Left lung (tissue), 10 donors: Measurements from ENCODE around the gene FBXW12. TPM values are rescaled to one million over a fixed set of nuclear protein-coding genes. Genes with fewer than 3 reads are reported as not detected.

Source experiments
- ATAC-seq: fragments of 200-7000 bp; cut with Tn5 transposase; one replicate; pipeline ENCODE4 v1.9.1; 2020; ENCODE audit warnings: moderate library complexity
- DNase-seq, 4 donors: peaks; one replicate each; pipeline ENCODE4 v3.0.0-alpha.2; 2013 to 2020
- H3K27ac ChIP-seq, 2 donors: fragments of 200-600 bp; sonication (generic) in 1 of 2; one replicate each; pipeline versions ENCODE4 v1.5.0 to v1.8.0; 2020 to 2021
- H3K27me3 ChIP-seq, 2 donors: fragments of 200-600 bp; sonication (generic) in 1 of 2; one replicate each; pipeline versions ENCODE4 v1.5.0 to v1.8.0; 2020 to 2021
- H3K36me3 ChIP-seq, 2 donors: fragments of 200-600 bp; sonication (generic) in 1 of 2; one replicate each; pipeline versions ENCODE4 v1.5.0 to v1.8.0; 2020 to 2021
- H3K4me1 ChIP-seq, 2 donors: fragments of 200-600 bp; one replicate each; pipeline ENCODE4 v1.8.0; 2021
- H3K4me3 ChIP-seq, 2 donors: fragments of 200-600 bp; sonication (generic) in 1 of 2; one replicate each; pipeline versions ENCODE4 v1.5.0 to v1.8.0; 2020 to 2021; ENCODE audit warnings: mild to moderate bottlenecking in 1 of 2
- H3K9me3 ChIP-seq, 2 donors: fragments of 200-600 bp; sonication (generic) in 1 of 2; one replicate each; pipeline versions ENCODE4 v1.5.0 to v1.8.0; 2020 to 2021
- intact Hi-C, 2 donors: fragments of 100-400 bp; cut with DNase I; formaldehyde crosslinking; loops; one replicate each; pipeline versions ENCODE4 v1.11.2 to v1.14.2; 2022
- polyA plus RNA-seq, 6 donors: library from polyadenylated mRNA; unstranded; fragments of 120-200 nt; gene quantifications; one replicate each; pipeline ENCODE4 v1.2.1, GENCODE V29; 2013; ENCODE audit not compliant: insufficient read length in 6 of 6
- total RNA-seq, 2 donors: library from RNA; stranded (reverse); fragmentation: NEBNext Ultra II Directional; extraction: Animal tissue kit (Norgen Biotek cat#: 25700); gene quantifications; one replicate each; pipeline ENCODE4 v1.2.1, GENCODE V29; 2021
- TF ChIP-seq, protein P1 (sequence below), 2 donors: fragments of 200-600 bp; sonication (generic) in 1 of 2; IDR thresholded peaks; one replicate each; pipeline versions ENCODE4 v1.5.0 to v1.8.0; 2021; ENCODE audit warnings: antibody characterized with exemption in 2 of 2
- donor health status: DM: no; HTN: yes; CAD: no.
- donor health status: DM: no; HTN: no; CAD: no.

FBXW12 gene
- total and polyA plus RNA-seq, 8 donors = 0.24 to 0.44 (median 0.37) TPM; not detected in 2

- DNase-seq (peak in 1 of 4 donors; percentile 15), ATAC-seq (no peak)
- Histone ChIP-seq H3K4me3 (peak overlapping the region in 1 of 2 donors; percentile 4), H3K4me1 (peaks cover 13 to 36% of the 10 kb centered on the region in 2 donors), H3K27me3 (peaks cover 0 to 14% of the 10 kb centered on the region in 2 donors), H3K9me3 (no peaks in the 10 kb centered on the region), H3K27ac (peak overlapping the region in 1 of 2 donors; percentile 67), H3K36me3 (peaks cover 0 to 18% of the 10 kb centered on the region in 2 donors)
- TF ChIP-seq, protein P1, sequence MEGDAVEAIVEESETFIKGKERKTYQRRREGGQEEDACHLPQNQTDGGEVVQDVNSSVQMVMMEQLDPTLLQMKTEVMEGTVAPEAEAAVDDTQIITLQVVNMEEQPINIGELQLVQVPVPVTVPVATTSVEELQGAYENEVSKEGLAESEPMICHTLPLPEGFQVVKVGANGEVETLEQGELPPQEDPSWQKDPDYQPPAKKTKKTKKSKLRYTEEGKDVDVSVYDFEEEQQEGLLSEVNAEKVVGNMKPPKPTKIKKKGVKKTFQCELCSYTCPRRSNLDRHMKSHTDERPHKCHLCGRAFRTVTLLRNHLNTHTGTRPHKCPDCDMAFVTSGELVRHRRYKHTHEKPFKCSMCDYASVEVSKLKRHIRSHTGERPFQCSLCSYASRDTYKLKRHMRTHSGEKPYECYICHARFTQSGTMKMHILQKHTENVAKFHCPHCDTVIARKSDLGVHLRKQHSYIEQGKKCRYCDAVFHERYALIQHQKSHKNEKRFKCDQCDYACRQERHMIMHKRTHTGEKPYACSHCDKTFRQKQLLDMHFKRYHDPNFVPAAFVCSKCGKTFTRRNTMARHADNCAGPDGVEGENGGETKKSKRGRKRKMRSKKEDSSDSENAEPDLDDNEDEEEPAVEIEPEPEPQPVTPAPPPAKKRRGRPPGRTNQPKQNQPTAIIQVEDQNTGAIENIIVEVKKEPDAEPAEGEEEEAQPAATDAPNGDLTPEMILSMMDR (IDR thresholded peaks at IDR 0.05) = no peak
- intact Hi-C loops = no loop called here
These were observed 60.7 kb downstream of the FBXW12 start for GRCh38 chr3:48432411-48433371.

GRCh38 chr3:48433472-48434118 is 61.6 kb downstream of the FBXW12 start:
- no peaks in the 10 kb centered on the region for H3K9me3 ChIP-seq
- H3K4me1 ChIP-seq = peaks cover 10 to 27% of the 10 kb centered on the region in 2 donors
- peak in 1 of 4 donors; percentile 68 for DNase-seq
- intact Hi-C loops = no loop called here
- peaks cover 0 to 18% of the 10 kb centered on the region in 2 donors for H3K36me3 ChIP-seq
- TF ChIP-seq, protein P1 (IDR thresholded peaks at IDR 0.05) = no peak
- ATAC-seq = peak; percentile 55
- H3K27me3 ChIP-seq = peaks cover 0 to 6% of the 10 kb centered on the region in 2 donors
- H3K4me3 ChIP-seq = peak overlapping the region in 1 of 2 donors; percentile 4
- H3K27ac ChIP-seq = peak overlapping the region in 1 of 2 donors; percentile 67

GRCh38 chr3:48434591-48435222 is 62.7 kb downstream of the FBXW12 start:
- Histone ChIP-seq H3K4me1 (peaks cover 16 to 31% of the 10 kb centered on the region in 2 donors), H3K9me3 (no peaks in the 10 kb centered on the region)

GRCh38 chr3:48435223-48435595 is 63.2 kb downstream of the FBXW12 start:
- TF ChIP-seq, protein P1 (IDR thresholded peaks at IDR 0.05) = no peak
- H3K36me3 ChIP-seq = peaks cover 0 to 18% of the 10 kb centered on the region in 2 donors
- no peak overlapping the region for H3K4me3 ChIP-seq
- peak in 1 of 4 donors; percentile 26 for DNase-seq
- ATAC-seq = no peak
- intact Hi-C loops = loop anchor here in 1 of 2 donors (5.0 kb wide), 2 partner anchors 33 to 163 kb away; no protein-coding TSS in a partner anchor
- peaks cover 16 to 26% of the 10 kb centered on the region in 2 donors for H3K4me1 ChIP-seq
- H3K27ac ChIP-seq = peak overlapping the region in 1 of 2 donors; percentile 14
- no peaks in the 10 kb centered on the region for H3K9me3 ChIP-seq
- H3K27me3 ChIP-seq = no peaks in the 10 kb centered on the region

More at GRCh38 chr3:48434591-48435222, 62.7 kb downstream of the FBXW12 start:
- Histone ChIP-seq H3K4me3 (no peak overlapping the region), H3K27ac (no peak overlapping the region), H3K36me3 (peaks cover 0 to 18% of the 10 kb centered on the region in 2 donors), H3K27me3 (no peaks in the 10 kb centered on the region)
- ATAC-seq (no peak), DNase-seq (peak in 1 of 4 donors; percentile 32)
- intact Hi-C loops = loop anchor here in 1 of 2 donors (5.0 kb wide), 2 partner anchors 32 to 162 kb away; no protein-coding TSS in a partner anchor
- TF ChIP-seq, protein P1 (IDR thresholded peaks at IDR 0.05) = no peak
